A549 (cell line): ENCODE results near the gene PDLIM1. TPM values are rescaled to one million over a fixed set of nuclear protein-coding genes. Genes with fewer than 3 reads are reported as not detected.

Experiments used
- ATAC-seq, 2 experiments: fragments of 200-7000 bp in 1 of 2; fragments of >200 bp in 1 of 2; cut with Nextera tagmentation in 1 of 2; cut with Tn5 transposase in 1 of 2; 3 replicates each; pipeline versions ENCODE4 v1.8.0 to v1.9.1; 2018 to 2020; ENCODE audit warnings: mild to moderate bottlenecking in 1 of 2, moderate library complexity in 1 of 2
- CTCF ChIA-PET: fragments of 300-600 bp; sonication (Branson Sonifier 250); formaldehyde crosslinking; extraction: SDS; loops from one replicate; lab custom pipeline; 2021; ENCODE audit warnings: antibody characterized with exemption, inconsistent platforms; lab: Yijun Ruan, JAX
- POLR2A ChIA-PET: fragments of 350-600 bp; formaldehyde crosslinking; extraction: SDS; loops from one replicate; lab custom pipeline; 2021; ENCODE audit warnings: antibody characterized with exemption, inconsistent platforms; lab: Yijun Ruan, JAX
- DNase-seq, 2 experiments: peaks; one replicate each; pipeline versions ENCODE4 v3.0.0 to v3.0.0-alpha.2; 2011 to 2016; ENCODE audit warnings: low read depth in 1 of 2, low spot score in 1 of 2
- FAIRE-seq: peaks from 2 replicates; lab custom pipeline; 2011; peaks lifted over from hg19 to GRCh38; lab: Jason Lieb, UNC
- H3K27ac ChIP-seq, 2 experiments: fragments of >200 bp; sonication (Bioruptor Twin); formaldehyde crosslinking; 3 replicates each; pipeline ENCODE4 v1.5.1; 2016 to 2017
- H3K4me1 ChIP-seq: fragments of >200 bp; sonication (Bioruptor Twin); formaldehyde crosslinking; 3 replicates; pipeline ENCODE4 v1.6.1; 2016
- H3K4me2 ChIP-seq: fragments of >200 bp; sonication (Bioruptor Twin); formaldehyde crosslinking; 3 replicates; pipeline ENCODE4 v1.6.1; 2016
- H3K4me3 ChIP-seq: fragments of >200 bp; sonication (Bioruptor Twin); formaldehyde crosslinking; 3 replicates; pipeline ENCODE4 v1.5.1; 2016
- H3K9me3 ChIP-seq: fragments of >200 bp; sonication (Bioruptor Twin); formaldehyde crosslinking; 3 replicates; pipeline ENCODE4 v1.6.1; 2016
- BCL3 ChIP-seq: fragments of >200 bp; sonication (Bioruptor Twin); formaldehyde crosslinking; IDR thresholded peaks from 3 replicates; pipeline ENCODE4 v1.6.1; 2016
- CBX8 ChIP-seq: fragments of 200-600 bp; sonication (generic); IDR thresholded peaks from 2 replicates; pipeline ENCODE4 v1.6.1; 2016
- CEBPB ChIP-seq, 2 experiments: fragments of >200 bp in 1 of 2; sonication (Bioruptor Twin) in 1 of 2; formaldehyde crosslinking in 1 of 2; IDR thresholded peaks; 2 replicates each; pipeline ENCODE4 v1.6.1; 2012 to 2016
- CTCF ChIP-seq: fragments of >200 bp; sonication (Bioruptor Twin); formaldehyde crosslinking; IDR thresholded peaks from 3 replicates; pipeline ENCODE4 v1.5.1; 2016
- E2F6 ChIP-seq: IDR thresholded peaks from 2 replicates; pipeline ENCODE4 v1.6.1; 2012; ENCODE audit warnings: low read depth, borderline replicate concordance
- HMGXB4 ChIP-seq: fragments of 250-450 bp; sonication (Bioruptor Pico); IDR thresholded peaks from 2 replicates; pipeline ENCODE4 v1.5.0; 2021; ENCODE audit warnings: mild to moderate bottlenecking, moderate library complexity, borderline replicate concordance
- HOXA7 ChIP-seq: fragments of 250-450 bp; sonication (Bioruptor Pico); IDR thresholded peaks from 2 replicates; pipeline ENCODE4 v1.5.0; 2020; ENCODE audit warnings: mild to moderate bottlenecking, moderate library complexity
- MAFK ChIP-seq: fragments of 450-650 bp; IDR thresholded peaks from 2 replicates; pipeline ENCODE4 v1.6.1; 2014; ENCODE audit not compliant: partially characterized antibody
- NFE2L2 ChIP-seq: fragments of 150-350 bp; conservative IDR thresholded peaks from 2 replicates; pipeline ENCODE4 v1.6.1; 2014; ENCODE audit warnings: low read length
- PBX3 ChIP-seq: IDR thresholded peaks from 2 replicates; pipeline ENCODE4 v1.6.1; 2012
- POLR2AphosphoS2 ChIP-seq: conservative IDR thresholded peaks from 2 replicates; pipeline ENCODE4 v1.6.1; 2012; ENCODE audit warnings: low read length, improper control_type of control experiment, inconsistent platforms
- RAD21 ChIP-seq, 2 experiments: fragments of >200 bp in 1 of 2; sonication (Bioruptor Twin) in 1 of 2; formaldehyde crosslinking in 1 of 2; IDR thresholded peaks in 1 of 2; conservative IDR thresholded peaks in 1 of 2; 2 replicates in 1 of 2; 3 replicates in 1 of 2; pipeline ENCODE4 v1.6.1; 2012 to 2018; ENCODE audit warnings: inconsistent platforms in 1 of 2
- RCOR1 ChIP-seq: fragments of 150-350 bp; IDR thresholded peaks from 2 replicates; pipeline ENCODE4 v1.6.1; 2014; ENCODE audit warnings: antibody characterized with exemption, low read length, low read depth
- RNF2 ChIP-seq: fragments of 200-600 bp; sonication (generic); IDR thresholded peaks from 2 replicates; pipeline ENCODE4 v1.6.1; 2016; ENCODE audit warnings: low read depth, mild to moderate bottlenecking, antibody characterized with exemption, moderate library complexity, borderline replicate concordance
- TFCP2L1 ChIP-seq: fragments of 250-450 bp; sonication (Bioruptor Pico); IDR thresholded peaks from 2 replicates; pipeline ENCODE4 v1.5.0; 2021; ENCODE audit warnings: mild to moderate bottlenecking
- USF2 ChIP-seq: fragments of 450-650 bp; IDR thresholded peaks from 2 replicates; pipeline ENCODE4 v1.6.1; 2014; ENCODE audit warnings: antibody characterized with exemption
- ZC3H11A ChIP-seq: fragments of 450-650 bp; IDR thresholded peaks from 2 replicates; pipeline ENCODE4 v1.6.1; 2014; ENCODE audit warnings: antibody characterized with exemption, mild to moderate bottlenecking
- ZFP36 ChIP-seq: fragments of 450-650 bp; IDR thresholded peaks from 2 replicates; pipeline ENCODE4 v1.6.1; 2014; ENCODE audit warnings: borderline replicate concordance; ENCODE audit not compliant: partially characterized antibody
- ZNF302 ChIP-seq: fragments of 250-450 bp; sonication (Bioruptor Pico); IDR thresholded peaks from 2 replicates; pipeline ENCODE4 v1.9.0; 2021; ENCODE audit warnings: inconsistent platforms, mild to moderate bottlenecking, moderate library complexity
- ZSCAN20 ChIP-seq: fragments of 250-450 bp; sonication (Bioruptor Pico); IDR thresholded peaks from 2 replicates; pipeline ENCODE4 v1.8.0; 2022; ENCODE audit warnings: mild to moderate bottlenecking, moderate library complexity
- WGBS: methylation state at CpG from one replicate; pipeline ENCODE4 v1.1.6; 2017; ENCODE audit errors: missing lambda C conversion rate; 5-methylcytosine and 5-hydroxymethylcytosine counted together
- polyA plus RNA-seq, 4 experiments: library from polyadenylated mRNA; depleted of rRNA in 3 of 4; stranded (reverse); fragments of >200 nt; fragmentation: RNase III in 1 of 4; extraction: RNeasy Plus Mini Kit Qiagen cat#74134 plus additional on column Dnase treatment in 1 of 4; gene quantifications; 2 replicates in 3 of 4; 3 replicates in 1 of 4; pipeline ENCODE4 v1.2.3, GENCODE V29; 2011 to 2017

The PDLIM1 gene
- polyA plus RNA-seq, 2 of the 4 experiments (the other 2 are of a cell fraction) = 92.5 to 128 TPM

GRCh38 chr10:95326396-95326795 lies 35.6 kb upstream of the PDLIM1 start:
- H3K4me2 ChIP-seq = no peak overlapping the region
- ChIA-PET CTCF (interaction anchor here (0.5 to 1.1 kb wide), 4 partner anchors 18 to 1771 kb away, joined by 3 to 4 read pairs (median 3); no protein-coding TSS in a partner anchor), POLR2A (no interaction called here)
- no peak for ATAC-seq
- DNase-seq = no peak
- H3K27ac ChIP-seq = no peak overlapping the region
- H3K9me3 ChIP-seq = no peaks in the 10 kb centered on the region
- 79% methylated on average over 2 of the region's 2 CpGs for WGBS
- peaks cover 21% of the 10 kb centered on the region for H3K4me1 ChIP-seq
- no peak for TF ChIP-seq ZNF302 (CRISPR knock-in tag)
- no peak for TF ChIP-seq CBX8
- TF ChIP-seq NFE2L2 = no peak
- TF ChIP-seq CTCF = no peak
- no peak for TF ChIP-seq E2F6
- TF ChIP-seq BCL3 = no peak
- no peak for TF ChIP-seq CEBPB (IDR thresholded peaks at IDR 0.05)
- no peak for TF ChIP-seq ZFP36
- TF ChIP-seq ZSCAN20 (CRISPR knock-in tag) = no peak
- TF ChIP-seq RCOR1 = no peak
- no peak for TF ChIP-seq HOXA7 (CRISPR knock-in tag)
- TF ChIP-seq POLR2AphosphoS2 = no peak
- no peak for TF ChIP-seq RNF2
- no peak for TF ChIP-seq RAD21 (conservative IDR thresholded peaks at IDR 0.05 in 1 of 2, IDR thresholded peaks at IDR 0.05 in 1 of 2)
- no peak for TF ChIP-seq PBX3
- no peak for TF ChIP-seq TFCP2L1 (CRISPR knock-in tag)
- TF ChIP-seq USF2 = no peak
- no peak for TF ChIP-seq MAFK
- TF ChIP-seq HMGXB4 (CRISPR knock-in tag) = no peak
- no peak for TF ChIP-seq ZC3H11A
- FAIRE-seq = no peak
- no peak overlapping the region for H3K4me3 ChIP-seq
